ENCODE data around the gene NABP1.

The NABP1 gene

DNA sequence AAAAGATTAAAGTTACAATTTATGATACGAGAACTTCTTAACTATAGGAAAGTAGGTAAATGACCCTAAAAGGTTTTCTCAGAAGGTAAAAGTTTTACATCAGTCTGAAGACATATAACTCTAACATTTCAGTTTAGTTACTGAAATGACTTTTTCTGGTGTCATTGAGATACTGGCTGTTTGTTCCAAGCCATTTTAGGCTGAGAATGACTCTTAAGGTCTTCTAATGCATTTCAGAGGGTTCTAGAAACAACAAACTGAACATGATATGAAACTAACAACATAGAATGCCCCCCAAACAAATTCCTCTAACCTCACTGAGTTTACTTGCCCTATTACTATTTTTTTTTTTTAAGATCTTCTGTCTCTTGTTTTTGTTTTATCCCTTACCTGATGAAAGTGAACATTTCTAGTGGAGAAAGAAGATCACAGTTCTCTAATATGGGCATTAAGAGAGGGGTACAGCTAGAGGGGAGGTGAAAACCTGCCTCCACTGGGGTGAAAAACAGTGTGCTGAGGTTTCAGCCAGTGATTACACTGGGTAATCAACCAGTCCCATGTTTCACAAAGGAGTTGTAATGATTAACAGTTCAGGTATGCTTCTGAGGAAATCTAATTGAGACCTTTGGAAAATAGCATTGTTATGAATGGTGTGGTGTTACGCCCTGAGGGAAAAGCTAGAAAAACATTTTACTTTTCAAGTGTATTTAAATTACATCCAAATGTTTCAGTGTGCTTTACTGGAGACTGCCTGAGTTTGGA is 11.2 kb downstream of the NABP1 start:
- Mint-ChIP-seq H3K4me3 (no peak overlapping the region), H3K27me3 (no peaks in the 10 kb centered on the region), H3K4me1 (peaks cover 64% of the 10 kb centered on the region), H3K27ac (peak overlapping the region; percentile 97), H3K36me3 (peaks cover 15% of the 10 kb centered on the region), H3K9me3 (no peaks in the 10 kb centered on the region)

DNA sequence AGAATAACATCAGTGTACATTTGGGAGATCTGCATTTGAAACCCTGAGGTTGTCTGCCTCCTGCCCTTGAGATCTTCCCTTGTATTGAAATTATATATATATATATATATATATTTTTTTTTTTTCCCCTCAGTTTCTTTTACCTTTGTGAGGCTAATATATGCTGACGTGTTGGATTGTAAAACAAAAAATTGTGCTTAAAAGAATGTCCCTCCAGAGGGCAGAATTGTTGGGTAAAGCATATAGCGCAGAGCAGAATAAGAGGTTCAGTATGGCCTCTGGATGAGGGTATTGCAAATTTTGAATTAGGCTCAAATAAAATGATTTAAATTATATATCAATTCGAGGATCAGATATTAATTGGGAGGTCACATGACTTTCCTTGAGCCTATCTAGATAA is 12.4 kb downstream of the NABP1 start:
- Mint-ChIP-seq H3K36me3 (peaks cover 16% of the 10 kb centered on the region), H3K9me3 (no peaks in the 10 kb centered on the region), H3K4me1 (peaks cover 62% of the 10 kb centered on the region), H3K4me3 (no peak overlapping the region), H3K27ac (peak overlapping the region; percentile 55), H3K27me3 (no peaks in the 10 kb centered on the region)

DNA sequence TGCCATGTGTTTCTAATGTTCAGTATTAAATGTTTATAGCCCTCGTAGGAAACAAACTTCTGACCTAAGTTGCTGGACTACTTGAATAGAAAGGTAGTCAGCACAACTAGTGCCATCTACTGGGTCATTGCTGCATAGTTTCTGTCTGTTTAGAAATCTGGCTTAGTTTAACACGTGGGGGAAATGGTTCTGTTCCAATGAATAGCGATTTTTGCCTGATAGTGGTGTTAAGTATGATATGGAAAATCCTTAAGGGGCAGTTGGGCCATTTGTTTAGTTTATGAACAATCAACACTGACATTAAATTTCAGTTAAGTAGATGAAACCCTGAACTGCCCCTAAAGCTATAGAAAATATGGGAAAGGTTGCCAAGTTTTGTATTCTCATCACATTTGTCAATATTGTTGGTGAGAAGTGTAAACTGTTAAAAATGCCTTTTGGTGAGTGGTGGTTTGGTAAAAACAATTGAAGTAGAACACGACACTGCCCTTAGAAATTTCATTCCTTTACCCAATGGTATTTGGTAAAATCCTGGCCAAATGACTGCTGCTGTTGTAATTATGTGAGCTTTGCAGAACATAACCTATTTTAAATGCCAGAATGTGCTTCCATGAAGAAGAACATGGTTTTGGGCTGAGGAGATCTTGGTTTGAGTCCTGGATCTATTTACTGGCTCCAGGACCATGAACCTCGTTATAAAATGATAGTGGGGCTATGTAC is 13.2 kb downstream of the NABP1 start:
- Mint-ChIP-seq H3K9me3 (no peaks in the 10 kb centered on the region), H3K36me3 (peaks cover 14% of the 10 kb centered on the region), H3K4me1 (peaks cover 53% of the 10 kb centered on the region), H3K27me3 (no peaks in the 10 kb centered on the region), H3K4me3 (no peak overlapping the region), H3K27ac (peak overlapping the region; percentile 85)

DNA sequence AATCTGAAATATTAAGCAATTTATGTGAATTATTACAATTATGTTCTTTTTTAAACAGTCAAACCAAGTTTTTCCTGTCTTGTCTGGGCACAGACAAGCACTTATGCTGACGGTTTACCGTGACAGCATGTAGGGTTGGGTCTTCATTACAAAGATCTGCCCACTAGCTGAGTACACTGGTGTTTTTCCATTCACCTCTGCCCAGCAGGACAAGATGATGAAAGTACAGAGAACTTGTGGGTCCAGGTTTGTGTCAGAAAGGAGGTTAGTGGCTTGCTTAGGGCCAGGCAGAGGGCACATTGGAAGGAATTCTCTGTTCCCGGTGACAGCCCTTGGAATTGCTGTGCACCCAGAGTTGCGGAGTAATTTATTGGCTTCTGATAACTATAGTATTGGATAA is 14.0 kb downstream of the NABP1 start:
- H3K27ac Mint-ChIP-seq: no peak overlapping the region
- no peak overlapping the region for H3K4me3 Mint-ChIP-seq
- no peaks in the 10 kb centered on the region for H3K9me3 Mint-ChIP-seq
- H3K36me3 Mint-ChIP-seq: peaks cover 10% of the 10 kb centered on the region
- peaks cover 48% of the 10 kb centered on the region for H3K4me1 Mint-ChIP-seq
- no peaks in the 10 kb centered on the region for H3K27me3 Mint-ChIP-seq

DNA sequence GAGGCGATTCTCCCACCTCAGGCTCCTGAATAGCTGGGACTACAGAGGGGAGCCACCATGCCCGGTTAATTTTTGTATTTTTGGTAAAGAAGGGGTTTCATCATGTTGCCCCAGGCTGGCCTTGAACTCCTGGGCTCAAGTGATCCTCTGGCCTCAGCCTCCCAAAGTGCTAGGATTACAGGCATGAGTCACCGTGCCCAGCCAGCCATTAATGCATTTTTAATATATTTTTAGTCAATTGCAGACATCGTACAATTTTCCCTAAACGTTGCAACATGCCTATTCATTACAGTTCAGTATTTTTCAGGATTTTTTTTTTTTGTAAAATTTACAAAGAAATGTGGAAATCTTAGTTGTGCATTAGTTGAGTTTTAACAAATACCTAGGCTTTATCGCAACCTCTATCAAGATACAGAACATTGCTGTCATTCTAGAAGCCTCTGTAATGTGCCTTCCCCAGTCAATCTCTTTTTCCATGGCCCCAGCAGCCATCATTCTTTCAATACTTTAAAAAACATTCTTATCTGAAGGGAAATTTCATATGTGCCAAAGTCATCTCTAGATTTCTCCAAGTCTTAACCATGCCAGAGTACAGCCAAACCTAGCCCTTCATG is 14.7 kb downstream of the NABP1 start:
- Mint-ChIP-seq H3K9me3 (no peaks in the 10 kb centered on the region), H3K27me3 (no peaks in the 10 kb centered on the region), H3K4me3 (no peak overlapping the region), H3K4me1 (peaks cover 43% of the 10 kb centered on the region), H3K36me3 (peaks cover 9% of the 10 kb centered on the region), H3K27ac (no peak overlapping the region)

DNA sequence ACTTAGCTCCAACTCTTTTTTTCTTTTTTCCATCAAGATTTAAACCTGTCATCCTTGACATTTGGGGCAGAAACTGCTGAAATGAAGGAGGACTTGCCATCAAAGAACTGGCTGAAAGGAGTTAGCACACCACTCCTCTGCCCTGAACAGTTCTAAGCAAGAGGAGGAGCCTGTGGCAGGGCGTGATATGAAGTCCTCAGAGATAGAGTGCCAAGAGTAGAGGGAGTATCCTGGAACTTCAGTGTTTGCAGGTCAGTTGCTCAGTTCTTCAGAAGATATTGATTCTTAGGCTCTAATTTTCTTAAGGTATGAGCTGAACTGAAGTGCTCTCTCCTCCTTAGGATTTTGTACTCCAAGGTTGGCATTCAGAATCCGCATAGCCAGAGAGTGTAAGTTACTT is 15.2 kb downstream of the NABP1 start:
- Mint-ChIP-seq H3K4me1 (peaks cover 37% of the 10 kb centered on the region), H3K4me3 (no peak overlapping the region), H3K36me3 (peaks cover 13% of the 10 kb centered on the region), H3K27ac (no peak overlapping the region), H3K9me3 (no peaks in the 10 kb centered on the region), H3K27me3 (no peaks in the 10 kb centered on the region)

DNA sequence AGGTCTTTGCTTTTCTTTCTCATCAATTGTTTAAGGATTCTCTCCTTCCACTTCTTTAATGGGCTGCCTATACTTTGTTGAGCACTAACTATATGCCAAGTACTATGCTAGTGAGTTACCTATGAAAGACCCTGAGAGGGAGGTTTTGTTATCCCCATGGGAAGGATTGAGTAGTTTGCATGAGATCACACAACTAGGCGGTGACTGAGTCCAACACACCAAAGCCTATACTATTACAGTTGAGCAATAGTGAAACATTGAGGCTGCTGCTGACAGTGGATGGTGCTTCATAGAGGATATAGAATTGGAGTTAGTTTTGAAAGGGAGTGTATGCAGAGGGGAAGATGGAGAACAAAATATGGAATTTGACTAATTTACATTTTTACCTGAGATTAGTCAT is 15.8 kb downstream of the NABP1 start:
- H3K4me3 Mint-ChIP-seq: no peak overlapping the region
- peaks cover 31% of the 10 kb centered on the region for H3K4me1 Mint-ChIP-seq
- peak overlapping the region; percentile 4 for H3K27ac Mint-ChIP-seq

DNA sequence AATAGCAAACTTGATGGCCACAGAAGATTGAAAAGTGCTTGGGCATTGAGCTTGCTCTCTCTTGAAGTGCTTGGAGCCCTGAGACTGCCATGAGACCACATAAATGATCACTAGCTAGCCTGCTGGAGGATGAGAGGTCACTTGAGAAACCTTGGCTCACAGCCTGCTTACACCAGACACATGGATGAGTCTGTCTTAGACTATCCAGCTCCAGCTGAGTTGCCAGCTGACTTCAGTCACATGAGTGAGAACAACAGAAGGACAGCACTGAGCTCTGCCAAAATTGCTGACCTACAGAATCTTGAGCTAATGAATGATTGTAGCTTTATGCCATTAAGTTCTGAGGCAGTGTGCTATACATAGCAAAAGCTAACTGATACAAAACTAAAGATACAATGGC is 18.1 kb downstream of the NABP1 start:
- no peaks in the 10 kb centered on the region for H3K9me3 Mint-ChIP-seq
- H3K27ac Mint-ChIP-seq: no peak overlapping the region
- peaks cover 12% of the 10 kb centered on the region for H3K36me3 Mint-ChIP-seq
- H3K4me3 Mint-ChIP-seq: no peak overlapping the region
- peaks cover 11% of the 10 kb centered on the region for H3K4me1 Mint-ChIP-seq
- H3K27me3 Mint-ChIP-seq: no peaks in the 10 kb centered on the region

More for the DNA sequence above, 15.8 kb downstream of the NABP1 start:
- peaks cover 10% of the 10 kb centered on the region for H3K36me3 Mint-ChIP-seq
- H3K27me3 Mint-ChIP-seq: no peaks in the 10 kb centered on the region
- H3K9me3 Mint-ChIP-seq: no peaks in the 10 kb centered on the region

DNA sequence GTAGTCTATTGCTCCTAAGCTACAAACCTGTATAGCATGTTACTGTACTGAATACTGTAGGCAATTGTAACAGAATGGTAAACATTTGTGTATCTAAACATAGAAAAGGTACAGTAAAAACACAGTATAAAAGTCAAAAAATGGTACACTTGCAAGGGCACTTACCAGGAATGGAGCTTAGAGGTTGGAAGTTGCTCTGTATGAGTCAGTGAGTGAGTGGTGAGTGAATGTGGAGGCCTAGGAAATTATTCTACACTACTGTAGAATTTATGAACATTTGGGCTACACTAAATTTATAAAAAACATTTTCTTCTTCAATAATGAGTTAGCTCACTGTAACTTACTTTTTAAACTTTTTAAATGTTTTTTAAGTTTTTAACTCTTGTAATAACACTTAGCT is 19.0 kb downstream of the NABP1 start:
- H3K36me3 Mint-ChIP-seq: peaks cover 12% of the 10 kb centered on the region
- no peaks in the 10 kb centered on the region for H3K9me3 Mint-ChIP-seq
- peaks cover 5% of the 10 kb centered on the region for H3K4me1 Mint-ChIP-seq
- H3K27ac Mint-ChIP-seq: no peak overlapping the region
- no peak overlapping the region for H3K4me3 Mint-ChIP-seq
- no peaks in the 10 kb centered on the region for H3K27me3 Mint-ChIP-seq

DNA sequence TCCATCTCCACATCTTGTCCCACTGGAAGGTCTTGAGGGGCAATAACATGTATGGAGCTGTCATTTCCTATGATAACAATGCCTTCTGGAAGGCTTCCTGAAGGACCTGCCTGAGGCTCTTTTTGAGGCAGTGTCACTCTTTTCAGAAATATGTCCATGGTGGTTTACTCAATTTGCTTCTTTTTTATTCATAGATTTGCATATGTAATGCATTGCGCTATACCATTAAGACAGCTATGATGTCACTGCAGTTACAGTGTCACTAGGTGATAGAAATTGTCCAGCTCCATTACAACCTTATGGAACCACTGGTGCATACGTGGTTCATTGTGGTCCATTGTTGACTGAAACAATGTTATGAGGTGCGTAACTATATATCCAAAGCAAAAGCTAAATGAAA is 19.9 kb downstream of the NABP1 start:
- H3K27me3 Mint-ChIP-seq: no peaks in the 10 kb centered on the region
- H3K9me3 Mint-ChIP-seq: no peaks in the 10 kb centered on the region
- no peak overlapping the region for H3K27ac Mint-ChIP-seq
- no peak overlapping the region for H3K4me3 Mint-ChIP-seq
- H3K4me1 Mint-ChIP-seq: peaks cover 5% of the 10 kb centered on the region
- H3K36me3 Mint-ChIP-seq: peaks cover 12% of the 10 kb centered on the region

DNA sequence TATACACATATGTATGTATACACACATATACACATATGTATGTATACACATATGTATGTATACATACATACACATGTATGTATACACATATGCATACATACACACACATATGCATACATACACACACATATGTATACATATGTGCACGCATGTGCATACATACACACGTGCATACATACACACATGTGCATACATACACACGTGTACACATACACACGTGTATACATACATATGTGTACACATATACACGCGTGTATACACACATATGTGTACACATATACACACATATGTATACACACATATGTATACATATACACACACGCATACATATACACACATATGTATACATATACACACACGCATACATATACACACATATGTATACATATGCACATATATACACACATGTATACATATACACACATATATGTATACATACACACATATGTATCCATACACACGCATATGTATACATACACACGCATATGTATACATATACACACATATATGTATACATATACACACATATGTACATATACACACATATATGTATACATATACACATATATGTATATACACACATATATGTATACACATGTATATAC is 21.5 kb downstream of the NABP1 start:
- Mint-ChIP-seq H3K9me3 (no peaks in the 10 kb centered on the region), H3K36me3 (peaks cover 6% of the 10 kb centered on the region), H3K4me1 (no peaks in the 10 kb centered on the region), H3K27ac (no peak overlapping the region), H3K27me3 (no peaks in the 10 kb centered on the region), H3K4me3 (no peak overlapping the region)

DNA sequence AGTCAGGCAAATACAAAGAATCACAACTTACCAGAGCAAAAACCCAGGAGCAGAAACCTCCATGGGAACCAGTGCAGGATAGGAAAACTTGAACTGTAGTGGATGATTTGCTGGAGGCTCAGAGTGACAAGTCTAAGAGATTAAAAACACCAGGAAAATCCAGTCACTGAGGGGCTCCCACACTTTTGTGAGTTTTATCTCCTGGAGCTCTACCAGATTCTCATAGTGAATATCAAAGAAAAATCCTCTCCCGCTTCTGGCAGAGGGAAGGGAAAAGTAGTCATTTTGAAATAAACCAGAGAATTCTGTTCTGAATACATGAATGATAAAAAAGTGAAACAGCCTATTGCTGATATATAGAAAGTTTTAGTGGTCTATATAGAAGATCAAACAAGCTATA is 23.1 kb downstream of the NABP1 start:
- no peaks in the 10 kb centered on the region for H3K27me3 Mint-ChIP-seq
- H3K27ac Mint-ChIP-seq: no peak overlapping the region
- no peak overlapping the region for H3K4me3 Mint-ChIP-seq
- H3K36me3 Mint-ChIP-seq: peaks cover 9% of the 10 kb centered on the region
- no peaks in the 10 kb centered on the region for H3K9me3 Mint-ChIP-seq
- no peaks in the 10 kb centered on the region for H3K4me1 Mint-ChIP-seq

DNA sequence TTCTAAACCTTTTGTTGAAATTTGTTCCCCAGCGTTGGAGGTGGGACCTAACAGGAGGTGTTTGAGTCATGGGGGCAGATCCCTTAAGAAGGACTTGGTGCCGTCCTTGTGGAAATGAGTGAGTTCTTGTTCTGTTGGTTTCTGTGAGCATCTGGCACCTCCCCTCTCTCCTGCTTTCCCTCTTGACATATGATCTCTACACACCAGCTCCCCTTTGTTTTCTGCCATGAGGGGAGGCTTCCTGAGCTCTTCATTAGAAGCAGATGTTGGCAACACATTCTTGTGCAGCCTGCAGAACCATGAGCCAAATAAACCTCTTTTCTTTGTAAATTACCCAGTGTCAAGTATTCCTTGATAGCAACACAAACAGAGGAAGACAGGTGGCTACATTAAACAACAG is 23.8 kb downstream of the NABP1 start:
- Mint-ChIP-seq H3K36me3 (peaks cover 11% of the 10 kb centered on the region), H3K27me3 (no peaks in the 10 kb centered on the region), H3K27ac (no peak overlapping the region), H3K9me3 (no peaks in the 10 kb centered on the region), H3K4me3 (no peak overlapping the region), H3K4me1 (no peaks in the 10 kb centered on the region)

DNA sequence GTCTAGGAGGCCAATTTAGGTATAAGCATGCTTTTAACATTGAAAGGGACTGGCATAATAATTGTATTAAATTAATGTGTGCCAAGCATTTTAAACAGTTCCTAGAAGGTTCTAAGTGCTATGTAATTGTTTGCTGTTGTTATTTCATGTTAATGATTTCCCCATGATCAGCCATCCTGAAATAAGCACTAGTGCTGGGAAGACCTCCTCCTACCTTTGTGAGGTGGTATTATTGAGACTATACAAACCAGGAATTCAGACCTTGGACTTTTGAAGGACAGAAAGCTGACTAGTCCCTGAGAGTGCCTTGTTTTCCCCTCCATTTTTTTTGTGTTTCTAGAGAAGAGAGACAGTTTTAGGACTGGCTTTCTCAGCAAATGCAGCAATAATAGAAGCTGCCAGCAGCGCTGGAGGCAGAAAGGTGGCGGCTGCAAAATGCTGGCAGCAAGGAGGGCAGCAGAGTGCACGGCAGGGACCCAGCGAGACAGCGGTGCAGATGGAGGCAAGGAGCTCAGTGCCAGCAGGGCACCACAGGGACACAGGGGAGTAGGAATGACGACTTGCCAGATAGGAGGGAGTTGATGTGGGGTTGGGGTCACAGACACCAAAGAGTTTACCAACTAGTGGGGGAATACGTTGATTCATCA is 25.3 kb downstream of the NABP1 start:
- H3K4me3 Mint-ChIP-seq: no peak overlapping the region
- H3K9me3 Mint-ChIP-seq: no peaks in the 10 kb centered on the region
- no peak overlapping the region for H3K27ac Mint-ChIP-seq
- no peaks in the 10 kb centered on the region for H3K27me3 Mint-ChIP-seq
- H3K36me3 Mint-ChIP-seq: peaks cover 8% of the 10 kb centered on the region
- no peaks in the 10 kb centered on the region for H3K4me1 Mint-ChIP-seq

DNA sequence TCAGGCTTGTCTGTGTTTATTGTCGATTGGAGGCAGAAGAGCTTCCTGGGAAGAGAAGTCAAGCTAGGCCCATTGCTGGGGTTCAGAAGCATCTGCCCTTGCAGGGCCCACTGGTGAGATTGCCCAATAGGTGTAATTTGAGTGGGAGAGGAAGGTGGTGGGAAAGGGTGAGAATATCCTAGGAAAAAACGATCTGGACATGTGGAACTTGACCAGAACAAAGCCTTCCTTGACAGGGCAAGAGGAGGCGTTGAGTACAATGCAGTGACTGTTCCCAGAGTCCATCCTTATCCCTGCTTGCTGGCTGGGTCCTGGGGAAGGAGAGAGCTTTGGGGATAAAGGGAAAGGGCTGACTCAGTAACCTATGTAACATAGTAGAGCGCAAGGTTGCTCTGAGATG is 27.1 kb downstream of the NABP1 start:
- H3K4me1 Mint-ChIP-seq: no peaks in the 10 kb centered on the region
- no peak overlapping the region for H3K4me3 Mint-ChIP-seq
- no peak overlapping the region for H3K27ac Mint-ChIP-seq
- H3K9me3 Mint-ChIP-seq: no peaks in the 10 kb centered on the region
- no peaks in the 10 kb centered on the region for H3K27me3 Mint-ChIP-seq
- peaks cover 18% of the 10 kb centered on the region for H3K36me3 Mint-ChIP-seq

Measured in activated naive CD4-positive, alpha-beta T cell treated with anti-CD3 and anti-CD28 coated beads, Interleukin-2, amount 50 U/mL, for 24 hours (primary cell).